Smooth muscle cell (in vitro differentiated cells): ENCODE measurements around the gene TEX22. TPM values are rescaled to one million over a fixed set of nuclear protein-coding genes. Genes with fewer than 3 reads are reported as not detected.

ENCODE experiments used
- DNase-seq: peaks from one replicate; lab custom pipeline; 2025; ENCODE audit not compliant: unreplicated experiment; lab: John Stamatoyannopoulos, UW
- H2AFZ ChIP-seq: fragments of 200-600 bp; sonication (generic); 2 replicates; pipeline ENCODE4 v1.6.0; 2016; ENCODE audit warnings: antibody characterized with exemption, low read depth, mild to moderate bottlenecking
- H3F3A ChIP-seq: fragments of 200-600 bp; sonication (generic); 2 replicates; pipeline ENCODE4 v1.6.0; 2017; ENCODE audit warnings: antibody characterized with exemption, low read depth
- H3K27ac ChIP-seq: fragments of 200-600 bp; sonication (generic); 2 replicates; pipeline ENCODE4 v1.5.1; 2016; ENCODE audit warnings: low read depth, mild to moderate bottlenecking
- H3K27me3 ChIP-seq: fragments of 200-600 bp; sonication (generic); 2 replicates; pipeline ENCODE4 v1.6.1; 2016; ENCODE audit warnings: low read depth, mild to moderate bottlenecking
- H3K36me3 ChIP-seq: fragments of 200-600 bp; sonication (generic); 2 replicates; pipeline ENCODE4 v1.5.1; 2016; ENCODE audit warnings: low read depth
- H3K4me1 ChIP-seq: fragments of 200-600 bp; sonication (generic); 2 replicates; pipeline ENCODE4 v1.5.1; 2016; ENCODE audit warnings: low read depth
- H3K4me2 ChIP-seq: fragments of 200-600 bp; sonication (generic); 2 replicates; pipeline ENCODE4 v1.6.0; 2016; ENCODE audit warnings: mild to moderate bottlenecking
- H3K4me3 ChIP-seq: fragments of 200-600 bp; sonication (generic); 2 replicates; pipeline ENCODE4 v1.5.1; 2016; ENCODE audit warnings: mild to moderate bottlenecking
- H3K79me2 ChIP-seq: fragments of 200-600 bp; sonication (generic); 2 replicates; pipeline ENCODE4 v1.6.0; 2016; ENCODE audit warnings: low read depth, mild to moderate bottlenecking
- H3K9ac ChIP-seq: fragments of 200-600 bp; sonication (generic); 2 replicates; pipeline ENCODE4 v1.6.0; 2016; ENCODE audit warnings: low read depth
- H3K9me3 ChIP-seq: fragments of 200-600 bp; sonication (generic); replicated peaks from 2 replicates; pipeline ENCODE4 v1.5.1; 2016; ENCODE audit warnings: low read depth
- H4K20me1 ChIP-seq: fragments of 200-600 bp; sonication (generic); 2 replicates; pipeline ENCODE4 v1.6.0; 2016; ENCODE audit warnings: low read depth
- WGBS: methylation state at CpG from one replicate; pipeline ENCODE4 v1.1.7; 2016; ENCODE audit warnings: low lambda C conversion rate; 5-methylcytosine and 5-hydroxymethylcytosine counted together
- polyA plus RNA-seq: library from polyadenylated mRNA; unstranded; fragments of >200 nt; fragmentation: Nextera tagmentation; extraction: Ambion mirVana; gene quantifications from 2 replicates; pipeline ENCODE4 v1.2.1, GENCODE V29; 2016
- total RNA-seq: library from RNA; depleted of rRNA; stranded (reverse); fragments of >200 nt; gene quantifications from 2 replicates; pipeline ENCODE4 v1.2.3, GENCODE V29; 2014
- TF ChIP-seq, protein P1 (sequence below): fragments of 200-600 bp; sonication (generic); IDR thresholded peaks from 2 replicates; pipeline ENCODE4 v1.5.1; 2017; ENCODE audit warnings: borderline replicate concordance, mild to moderate bottlenecking, antibody characterized with exemption; ENCODE audit not compliant: insufficient read depth, poor library complexity, severe bottlenecking

Gene TEX22
- total and polyA plus RNA-seq, 2 experiments from 2014 or later = 0.09 to 0.93 TPM

DNA sequence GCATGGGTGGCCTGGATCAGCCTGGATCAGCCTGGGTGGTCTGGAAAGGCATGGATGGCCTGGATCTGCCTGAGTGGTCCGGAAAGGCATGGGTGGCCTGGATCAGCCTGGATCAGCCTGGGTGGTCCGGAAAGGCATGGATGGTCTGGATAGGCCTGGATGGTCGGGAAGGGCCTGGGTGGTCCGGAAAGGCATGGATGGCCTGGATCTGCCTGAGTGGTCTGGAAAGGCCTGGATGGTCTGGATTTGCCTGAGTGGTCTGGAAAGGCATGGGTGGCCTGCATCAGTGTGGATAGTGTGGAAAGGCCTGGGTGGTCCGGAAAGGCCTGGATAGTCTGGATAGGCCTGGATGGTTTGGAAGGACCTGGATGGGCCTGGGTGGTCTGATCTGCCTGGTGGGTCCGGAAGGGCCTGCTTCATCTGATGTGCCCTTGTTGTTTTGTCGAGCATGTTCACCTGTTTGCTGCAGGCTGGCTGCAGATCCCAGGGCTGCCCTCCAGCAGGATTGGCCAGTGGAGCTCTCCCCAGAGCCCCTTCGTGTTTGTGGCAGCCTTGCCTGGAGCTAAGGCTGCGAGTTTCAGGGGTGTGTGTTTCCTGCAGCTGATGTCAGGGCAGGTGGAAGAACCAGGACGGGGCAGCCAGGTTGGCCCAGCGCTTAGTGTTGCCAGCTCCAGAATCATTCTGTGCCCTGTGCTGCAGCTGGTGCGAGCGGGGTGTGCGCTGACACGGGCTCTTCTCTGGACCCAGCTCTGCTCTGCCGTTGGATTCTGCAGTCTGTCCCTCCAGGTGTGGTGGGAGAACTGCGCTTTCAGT is 19.3 kb upstream of the TEX22 start:
- Histone ChIP-seq H3K4me2 (no peak overlapping the region), H3K79me2 (no peaks in the 10 kb centered on the region), H3K4me1 (no peaks in the 10 kb centered on the region), H3K27me3 (no peaks in the 10 kb centered on the region), H3K4me3 (no peak overlapping the region), H4K20me1 (no peaks in the 10 kb centered on the region), H2AFZ (no peak overlapping the region), H3K27ac (no peak overlapping the region), H3K9ac (no peak overlapping the region), H3K36me3 (no peaks in the 10 kb centered on the region), H3F3A (no peaks in the 10 kb centered on the region), H3K9me3 (no peaks in the 10 kb centered on the region)
- 97% methylated on average over 16 of the region's 17 CpGs for WGBS
- TF ChIP-seq, protein P1, sequence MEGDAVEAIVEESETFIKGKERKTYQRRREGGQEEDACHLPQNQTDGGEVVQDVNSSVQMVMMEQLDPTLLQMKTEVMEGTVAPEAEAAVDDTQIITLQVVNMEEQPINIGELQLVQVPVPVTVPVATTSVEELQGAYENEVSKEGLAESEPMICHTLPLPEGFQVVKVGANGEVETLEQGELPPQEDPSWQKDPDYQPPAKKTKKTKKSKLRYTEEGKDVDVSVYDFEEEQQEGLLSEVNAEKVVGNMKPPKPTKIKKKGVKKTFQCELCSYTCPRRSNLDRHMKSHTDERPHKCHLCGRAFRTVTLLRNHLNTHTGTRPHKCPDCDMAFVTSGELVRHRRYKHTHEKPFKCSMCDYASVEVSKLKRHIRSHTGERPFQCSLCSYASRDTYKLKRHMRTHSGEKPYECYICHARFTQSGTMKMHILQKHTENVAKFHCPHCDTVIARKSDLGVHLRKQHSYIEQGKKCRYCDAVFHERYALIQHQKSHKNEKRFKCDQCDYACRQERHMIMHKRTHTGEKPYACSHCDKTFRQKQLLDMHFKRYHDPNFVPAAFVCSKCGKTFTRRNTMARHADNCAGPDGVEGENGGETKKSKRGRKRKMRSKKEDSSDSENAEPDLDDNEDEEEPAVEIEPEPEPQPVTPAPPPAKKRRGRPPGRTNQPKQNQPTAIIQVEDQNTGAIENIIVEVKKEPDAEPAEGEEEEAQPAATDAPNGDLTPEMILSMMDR = no peak
- DNase-seq = no peak

DNA sequence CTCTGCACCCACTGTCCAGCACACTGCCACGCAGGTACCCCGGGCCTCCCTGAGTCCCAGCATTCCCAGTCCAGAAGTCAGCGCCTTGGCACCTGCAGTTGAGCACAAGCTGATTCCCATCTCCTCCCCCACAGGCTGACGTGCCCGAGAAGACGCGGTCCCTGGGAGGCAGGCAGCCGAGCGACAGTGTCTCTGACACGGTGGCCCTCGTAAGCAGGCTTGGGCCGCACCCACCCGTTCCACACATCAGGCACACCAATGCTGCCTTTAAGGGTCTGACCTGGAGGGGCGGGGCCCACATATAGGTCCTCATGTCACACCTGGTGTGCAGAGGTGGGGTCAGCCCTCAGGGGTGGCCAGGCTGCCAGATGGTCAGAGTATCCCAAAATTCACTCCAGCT is 18.4 kb upstream of the TEX22 start:
- H3K4me2 ChIP-seq = no peak overlapping the region
- DNase-seq = no peak
- no peaks in the 10 kb centered on the region for H3F3A ChIP-seq
- H3K9ac ChIP-seq = no peak overlapping the region
- TF ChIP-seq, protein P1 = no peak
- H2AFZ ChIP-seq = no peak overlapping the region
- no peaks in the 10 kb centered on the region for H3K4me1 ChIP-seq
- H3K27ac ChIP-seq = no peak overlapping the region
- no peak overlapping the region for H3K4me3 ChIP-seq
- H3K79me2 ChIP-seq = no peaks in the 10 kb centered on the region
- no peaks in the 10 kb centered on the region for H4K20me1 ChIP-seq
- no peaks in the 10 kb centered on the region for H3K9me3 ChIP-seq
- H3K36me3 ChIP-seq = no peaks in the 10 kb centered on the region
- WGBS = 96% methylated on average over 14 of the region's 14 CpGs
- no peaks in the 10 kb centered on the region for H3K27me3 ChIP-seq

DNA sequence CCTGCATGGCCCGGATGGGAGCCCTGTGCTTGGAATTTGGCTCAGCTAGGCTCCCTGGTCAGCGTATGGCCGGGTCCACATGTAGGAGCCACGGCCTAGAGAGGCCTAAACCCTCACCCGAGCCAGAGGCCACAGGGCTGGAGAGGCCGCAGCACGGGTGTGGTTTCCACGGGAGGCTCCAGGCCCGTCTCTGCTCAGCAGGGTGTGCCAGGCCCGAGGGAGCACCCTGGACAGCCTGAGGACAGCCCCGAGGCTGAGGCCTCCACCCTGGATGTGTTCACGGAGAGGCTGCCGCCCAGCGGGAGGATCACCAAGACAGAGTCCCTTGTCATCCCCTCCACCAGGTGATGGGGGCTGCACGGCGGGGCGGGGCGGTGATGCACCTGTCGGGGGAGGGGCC is 17.6 kb upstream of the TEX22 start:
- 100% methylated on average over 10 of the region's 19 CpGs for WGBS
- Histone ChIP-seq H3K79me2 (no peaks in the 10 kb centered on the region), H3F3A (no peaks in the 10 kb centered on the region), H3K36me3 (no peaks in the 10 kb centered on the region), H3K27me3 (no peaks in the 10 kb centered on the region), H4K20me1 (no peaks in the 10 kb centered on the region), H2AFZ (no peak overlapping the region), H3K9ac (no peak overlapping the region), H3K4me2 (no peak overlapping the region), H3K4me3 (no peak overlapping the region), H3K4me1 (no peaks in the 10 kb centered on the region), H3K27ac (no peak overlapping the region), H3K9me3 (no peaks in the 10 kb centered on the region)
- TF ChIP-seq, protein P1 = no peak
- DNase-seq = no peak
